RWPE2 (cell line): Measurements from ENCODE around the gene OR8U1.
"Not testable (repeated sequence)": the region's sequence is repeated elsewhere in the genome, so short reads cannot be mapped to it uniquely, and the experiment has no call there.

ENCODE experiments used
- ATAC-seq: fragments of 200-7000 bp; cut with Tn5 transposase; 3 replicates; pipeline ENCODE4 v1.9.1; 2021; ENCODE audit warnings: low read depth
- DNase-seq: peaks from one replicate; pipeline ENCODE4 v3.0.0-alpha.2; 2020; ENCODE audit warnings: low spot score
- H3K27ac ChIP-seq: fragments of 450-650 bp; 2 replicates; pipeline ENCODE4 v1.5.1; 2017; ENCODE audit warnings: mild to moderate bottlenecking; ENCODE audit not compliant: poor library complexity, severe bottlenecking
- H3K27me3 ChIP-seq: fragments of 250-450 bp; sonication (Bioruptor Pico); 2 replicates; pipeline ENCODE4 v1.5.1; 2021; ENCODE audit warnings: mild to moderate bottlenecking, moderate library complexity; ENCODE audit not compliant: insufficient read depth, poor library complexity, severe bottlenecking
- H3K36me3 ChIP-seq: fragments of 250-450 bp; sonication (Bioruptor Pico); 2 replicates; pipeline ENCODE4 v1.5.1; 2020; ENCODE audit warnings: low read depth, mild to moderate bottlenecking, moderate library complexity
- H3K4me1 ChIP-seq: fragments of 250-450 bp; sonication (Bioruptor Pico); 2 replicates; pipeline ENCODE4 v1.5.1; 2021; ENCODE audit warnings: mild to moderate bottlenecking, moderate library complexity; ENCODE audit not compliant: insufficient read depth, poor library complexity, severe bottlenecking
- H3K4me3 ChIP-seq: fragments of 250-450 bp; sonication (Bioruptor Pico); 2 replicates; pipeline ENCODE4 v1.5.1; 2021; ENCODE audit warnings: mild to moderate bottlenecking, moderate library complexity; ENCODE audit not compliant: severe bottlenecking
- H3K9me3 ChIP-seq: fragments of 250-450 bp; sonication (Bioruptor Pico); 2 replicates; pipeline ENCODE4 v1.5.1; 2021; ENCODE audit warnings: mild to moderate bottlenecking, moderate library complexity; ENCODE audit not compliant: severe bottlenecking
- TF ChIP-seq, protein P1 (sequence below): fragments of 450-650 bp; IDR thresholded peaks from one replicate; pipeline ENCODE4 v1.5.1; 2017; ENCODE audit warnings: mild to moderate bottlenecking, moderate library complexity; ENCODE audit not compliant: poor library complexity, severe bottlenecking

Gene OR8U1

DNA sequence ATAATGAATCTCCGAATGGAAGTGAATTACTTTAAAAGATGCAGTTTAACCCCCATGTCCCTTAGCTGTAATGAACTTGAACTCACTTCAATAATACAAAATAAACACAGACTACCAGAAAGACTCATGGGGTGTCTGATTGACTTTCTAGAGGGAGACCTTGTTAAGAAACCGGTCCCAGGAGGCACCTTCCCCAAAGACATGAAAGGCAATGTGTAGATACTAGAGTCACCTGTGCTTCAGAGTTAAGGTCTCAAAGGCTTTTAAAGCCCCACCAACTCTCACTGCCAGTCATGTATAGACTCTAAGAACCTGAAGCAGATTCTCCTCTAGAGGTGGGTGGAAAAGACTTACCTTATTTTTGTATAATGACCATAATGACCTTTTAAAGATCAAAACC is 21.4 kb upstream of the OR8U1 start, which contains the start of gene OR8J1:
Gene OR8J1, plus strand, starts transcription at position 301 of the 400 bp plus-strand sequence. CDS start 5,956 bp downstream, outside the sequence.
- H3K36me3 ChIP-seq, result no peaks in the 10 kb centered on the region
- no peaks in the 10 kb centered on the region for H3K9me3 ChIP-seq
- H3K4me1 ChIP-seq, result no peaks in the 10 kb centered on the region
- H3K27ac ChIP-seq, result no peak within 1 kb of the TSS
- ATAC-seq, result no peak
- DNase-seq, result no peak
- no peak within 1 kb of the TSS for H3K4me3 ChIP-seq
- TF ChIP-seq, protein P1, sequence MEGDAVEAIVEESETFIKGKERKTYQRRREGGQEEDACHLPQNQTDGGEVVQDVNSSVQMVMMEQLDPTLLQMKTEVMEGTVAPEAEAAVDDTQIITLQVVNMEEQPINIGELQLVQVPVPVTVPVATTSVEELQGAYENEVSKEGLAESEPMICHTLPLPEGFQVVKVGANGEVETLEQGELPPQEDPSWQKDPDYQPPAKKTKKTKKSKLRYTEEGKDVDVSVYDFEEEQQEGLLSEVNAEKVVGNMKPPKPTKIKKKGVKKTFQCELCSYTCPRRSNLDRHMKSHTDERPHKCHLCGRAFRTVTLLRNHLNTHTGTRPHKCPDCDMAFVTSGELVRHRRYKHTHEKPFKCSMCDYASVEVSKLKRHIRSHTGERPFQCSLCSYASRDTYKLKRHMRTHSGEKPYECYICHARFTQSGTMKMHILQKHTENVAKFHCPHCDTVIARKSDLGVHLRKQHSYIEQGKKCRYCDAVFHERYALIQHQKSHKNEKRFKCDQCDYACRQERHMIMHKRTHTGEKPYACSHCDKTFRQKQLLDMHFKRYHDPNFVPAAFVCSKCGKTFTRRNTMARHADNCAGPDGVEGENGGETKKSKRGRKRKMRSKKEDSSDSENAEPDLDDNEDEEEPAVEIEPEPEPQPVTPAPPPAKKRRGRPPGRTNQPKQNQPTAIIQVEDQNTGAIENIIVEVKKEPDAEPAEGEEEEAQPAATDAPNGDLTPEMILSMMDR, result no peak
- H3K27me3 ChIP-seq, result no peaks in the 10 kb centered on the region

DNA sequence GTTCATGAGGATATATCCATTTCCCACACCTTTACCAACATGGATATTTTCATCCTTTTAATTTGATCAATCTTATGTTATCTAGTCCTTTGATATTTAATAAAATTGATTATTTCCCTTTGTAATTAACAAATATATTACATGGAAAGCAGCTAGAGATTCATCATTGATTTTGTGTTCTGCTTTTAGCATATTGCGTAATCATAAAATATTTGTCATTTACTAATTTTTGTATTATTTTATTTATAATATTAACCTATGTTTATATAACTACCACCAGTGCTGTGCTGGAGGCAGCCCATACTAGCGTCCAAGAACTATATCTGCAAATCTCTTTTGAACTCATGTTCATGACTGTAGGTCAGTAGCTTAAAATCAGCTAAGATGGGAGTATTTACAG is 4.7 kb downstream of the OR8U1 start:
- H3K36me3 ChIP-seq, result no peaks in the 10 kb centered on the region
- no peak overlapping the region for H3K4me3 ChIP-seq
- no peak for DNase-seq
- no peaks in the 10 kb centered on the region for H3K27me3 ChIP-seq
- no peaks in the 10 kb centered on the region for H3K9me3 ChIP-seq
- TF ChIP-seq, protein P1, result no peak
- no peak overlapping the region for H3K27ac ChIP-seq
- ATAC-seq, result no peak
- no peaks in the 10 kb centered on the region for H3K4me1 ChIP-seq

DNA sequence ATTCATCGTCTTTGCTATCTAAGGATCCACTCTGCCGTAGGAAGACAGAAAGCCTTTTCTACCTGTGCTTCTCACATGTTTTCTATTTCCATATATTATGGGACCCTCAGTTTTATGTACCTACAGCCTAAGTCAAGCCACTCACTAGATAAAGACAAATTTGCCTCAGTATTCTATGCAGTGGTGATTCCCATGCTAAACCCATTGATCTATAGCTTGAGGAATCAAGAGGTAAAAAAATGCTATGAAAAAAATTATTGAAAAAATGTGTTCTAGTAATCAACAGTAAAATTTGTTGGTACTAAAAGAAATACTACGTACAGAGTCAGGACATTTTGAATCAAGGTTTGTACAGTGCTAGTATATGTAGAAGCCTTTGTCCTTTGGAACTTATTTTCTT is 19.0 kb downstream of the OR8U1 start:
- Histone ChIP-seq H3K36me3 (no peaks in the 10 kb centered on the region), H3K9me3 (no peaks in the 10 kb centered on the region), H3K4me3 (no peak overlapping the region), H3K27me3 (no peaks in the 10 kb centered on the region), H3K27ac (no peak overlapping the region), H3K4me1 (no peaks in the 10 kb centered on the region)
- no peak for DNase-seq
- TF ChIP-seq, protein P1, result no peak
- ATAC-seq, result no peak

DNA sequence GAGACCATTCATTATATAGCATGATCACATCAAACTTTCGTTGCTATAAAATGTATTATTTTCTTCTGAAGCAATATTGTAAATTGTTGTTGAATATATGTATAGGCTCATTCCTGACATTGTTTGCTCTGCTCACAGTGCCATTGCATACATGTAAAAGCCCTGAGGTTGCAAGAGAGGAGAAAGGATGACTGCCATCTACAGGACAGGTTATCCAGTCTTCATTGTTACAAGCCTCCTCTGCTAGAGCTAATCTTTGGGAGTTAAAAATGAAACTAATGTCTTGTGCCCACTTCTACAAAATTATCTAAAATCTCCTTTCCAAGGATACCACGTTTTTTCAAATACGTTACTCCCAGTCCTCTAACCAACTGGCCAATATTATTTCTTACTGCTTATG is 20.6 kb downstream of the OR8U1 start:
- Histone ChIP-seq H3K27ac (no peak overlapping the region), H3K4me1 (no peaks in the 10 kb centered on the region), H3K36me3 (no peaks in the 10 kb centered on the region), H3K9me3 (no peaks in the 10 kb centered on the region), H3K4me3 (no peak overlapping the region), H3K27me3 (no peaks in the 10 kb centered on the region)
- ATAC-seq, result no peak
- no peak for DNase-seq
- TF ChIP-seq, protein P1, result no peak

DNA sequence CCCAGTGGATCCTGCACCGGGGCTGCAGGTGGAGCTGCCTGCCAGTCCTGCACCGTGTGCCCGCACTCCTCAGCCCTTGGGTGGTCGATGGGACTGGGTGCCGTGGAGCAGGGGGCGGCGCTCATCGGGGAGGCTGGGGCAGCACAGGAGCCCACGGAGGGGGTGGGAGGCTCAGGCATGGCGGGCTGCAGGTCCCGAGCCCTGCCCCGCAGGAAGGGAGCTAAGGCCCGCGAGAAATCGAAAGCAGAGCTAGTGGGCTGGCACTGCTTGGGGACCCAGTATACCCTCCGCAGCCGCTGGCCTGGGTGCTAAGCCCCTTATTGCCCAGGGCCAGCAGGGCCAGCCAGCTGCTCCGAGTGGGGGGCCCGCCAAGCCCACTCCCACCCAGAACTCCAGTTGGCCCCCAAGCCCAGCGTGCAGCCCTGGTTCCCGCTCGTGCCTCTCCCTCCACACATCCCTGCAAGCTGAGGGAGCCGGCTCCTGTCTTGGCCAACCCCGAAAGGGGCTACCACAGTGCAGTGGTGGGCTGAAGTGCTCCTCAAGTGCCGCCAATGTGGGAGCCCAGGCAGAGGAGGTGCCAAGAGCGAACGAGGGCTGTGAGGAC is 26.5 kb downstream of the OR8U1 start:
- not testable (repeated sequence) for DNase-seq

More for the DNA sequence above, 26.5 kb downstream of the OR8U1 start:
- not testable (repeated sequence) for H3K27ac ChIP-seq, H3K27me3 ChIP-seq, H3K9me3 ChIP-seq, H3K36me3 ChIP-seq, ATAC-seq, H3K4me3 ChIP-seq, H3K4me1 ChIP-seq
